Measurements from ENCODE around the gene CMC2.

Gene CMC2

DNA sequence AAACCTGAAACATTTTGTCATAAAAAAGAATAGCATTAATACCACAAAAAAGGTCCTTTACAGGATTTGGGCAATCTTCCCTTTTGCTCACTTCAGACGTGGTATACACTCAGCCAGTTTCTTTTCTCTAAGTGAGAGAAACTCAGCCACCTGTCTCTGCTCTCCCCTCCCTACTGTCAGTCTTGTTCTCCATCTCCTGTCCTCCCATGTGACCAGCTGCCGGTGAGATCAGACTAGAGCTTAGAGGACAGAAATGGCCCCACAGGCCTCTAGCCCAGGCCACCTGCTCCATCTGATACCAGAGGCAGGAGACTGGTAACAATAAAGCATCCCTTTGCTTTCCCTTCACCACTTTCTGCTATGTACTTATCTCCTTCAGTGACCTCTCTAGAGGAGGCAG is 34.9 kb downstream of the CMC2 start:
- DNase-seq = no peak

DNA sequence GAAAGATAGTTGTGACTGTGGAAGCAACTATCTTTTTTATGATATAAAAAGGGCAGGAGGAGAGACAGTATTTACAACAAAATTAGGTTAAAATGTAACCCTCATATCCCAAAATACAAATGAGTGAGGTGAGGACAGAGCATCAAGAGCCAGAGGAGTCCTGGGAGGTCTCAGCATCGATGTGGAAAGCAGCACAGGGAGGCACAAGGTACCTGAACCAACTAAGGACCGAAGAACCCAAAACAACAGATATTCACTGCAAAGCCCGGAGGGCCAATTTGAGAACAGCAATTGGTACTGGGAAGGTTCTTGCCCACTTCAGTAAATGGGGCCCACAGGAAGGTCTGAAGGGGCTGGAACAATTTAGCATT is 37.6 kb downstream of the CMC2 start:
- DNase-seq = no peak

DNA sequence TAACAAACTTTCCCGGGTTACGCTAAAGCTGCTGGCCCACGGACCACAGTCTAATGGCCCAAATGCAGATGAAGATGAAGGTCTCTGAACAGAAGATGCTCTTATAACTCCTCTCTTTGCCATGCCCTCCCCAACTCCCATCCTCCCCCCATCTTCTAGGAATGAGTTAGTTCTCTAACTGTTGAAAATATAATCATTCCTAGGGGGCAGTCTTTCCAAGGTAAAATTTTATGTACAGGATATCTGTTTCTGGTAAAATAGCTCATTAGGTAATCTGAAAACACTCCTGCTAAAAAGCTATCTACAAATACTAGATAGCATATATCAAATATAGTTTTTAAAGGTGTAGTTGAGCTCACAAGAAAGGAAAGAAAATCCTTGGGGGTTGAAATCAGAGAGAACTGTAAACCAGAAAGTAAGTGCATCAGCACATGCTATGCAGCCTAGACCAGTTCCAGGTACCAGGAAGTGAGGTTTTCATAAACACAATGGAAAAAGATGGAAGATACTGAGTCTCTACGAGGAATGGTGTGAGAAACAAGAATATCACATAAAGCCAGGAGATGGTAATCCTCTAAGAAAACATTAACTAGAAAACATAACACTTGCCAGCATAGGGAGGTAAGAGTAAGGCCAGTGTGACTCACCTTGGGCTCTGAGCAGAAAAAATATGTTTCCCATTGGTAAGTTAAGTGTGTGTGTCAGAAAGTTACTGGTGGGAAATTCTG is 38.1 kb downstream of the CMC2 start:
- DNase-seq = no peak

DNA sequence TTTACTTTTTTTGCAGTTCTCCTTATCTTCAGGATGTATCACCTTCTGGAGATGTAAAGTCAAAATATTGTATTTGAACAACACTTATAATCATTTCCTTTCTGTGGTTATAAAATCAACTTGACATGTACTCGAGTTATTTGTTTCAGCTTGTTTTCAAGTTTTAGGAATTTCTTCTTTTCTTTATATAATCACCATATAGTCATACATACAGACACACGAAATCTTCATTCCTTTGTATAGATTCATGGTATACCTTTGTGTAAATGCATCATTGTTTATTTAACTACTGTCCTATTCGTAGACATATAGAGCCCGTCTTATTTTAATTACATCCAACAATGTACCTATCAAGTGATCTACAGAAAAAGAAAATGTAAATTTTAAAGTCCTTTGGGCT is 40.1 kb downstream of the CMC2 start:
- no peak for DNase-seq

DNA sequence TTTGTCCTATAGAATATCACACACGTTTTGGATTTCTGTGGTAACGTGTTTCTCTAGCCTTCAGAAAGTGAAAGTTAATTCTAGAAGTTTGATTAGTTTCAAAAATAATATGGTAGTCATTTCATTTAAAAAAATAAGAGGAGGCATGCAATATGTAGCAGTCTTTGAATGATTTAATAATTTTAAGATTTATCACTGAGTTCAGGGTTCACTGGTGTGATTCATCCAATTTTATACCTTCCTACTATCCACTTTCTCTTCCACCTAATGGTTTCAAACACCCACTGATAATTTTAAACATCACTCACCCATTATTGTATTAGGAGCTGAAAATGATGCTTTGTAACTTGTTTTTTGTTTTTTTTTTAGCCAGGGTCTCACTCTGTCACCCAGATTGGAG is 42.3 kb downstream of the CMC2 start:
- DNase-seq = no peak

DNA sequence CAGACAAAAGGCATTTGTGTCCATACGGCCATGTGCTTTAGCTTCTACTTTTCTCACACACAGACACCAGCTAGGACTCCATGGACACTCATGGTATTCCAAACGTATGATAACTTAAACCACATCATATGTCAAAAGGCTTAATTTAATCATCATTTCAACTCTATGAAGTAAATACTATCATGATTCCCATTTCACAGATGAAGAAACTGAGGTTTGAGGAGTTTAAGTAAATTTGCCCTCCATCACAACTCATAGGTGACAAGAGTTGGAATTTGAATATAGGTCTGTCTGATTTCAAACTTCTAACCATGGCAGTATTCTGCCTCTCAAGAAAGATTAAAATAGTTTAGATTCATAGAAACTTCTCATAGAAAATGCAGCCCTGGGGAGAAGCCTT is 43.8 kb downstream of the CMC2 start:
- no peak for DNase-seq

DNA sequence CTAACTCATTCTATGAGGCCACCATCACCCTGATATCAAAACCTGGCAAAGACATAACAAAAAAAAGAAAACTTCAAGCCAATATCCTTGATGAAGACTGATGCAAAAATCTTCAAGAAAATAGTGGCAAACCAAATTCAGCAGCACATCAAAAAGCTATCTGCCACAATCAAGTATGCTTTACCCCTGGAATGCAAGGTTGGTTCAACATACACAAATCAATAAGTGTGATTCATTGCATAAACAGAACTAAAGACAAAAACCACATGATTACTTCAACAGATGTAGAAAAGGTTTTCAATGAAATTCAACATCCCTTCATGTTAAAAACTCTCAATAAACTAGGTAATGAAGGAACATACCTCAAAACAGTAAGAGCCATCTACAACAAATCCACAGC is 48.4 kb downstream of the CMC2 start:
- DNase-seq = no peak

DNA sequence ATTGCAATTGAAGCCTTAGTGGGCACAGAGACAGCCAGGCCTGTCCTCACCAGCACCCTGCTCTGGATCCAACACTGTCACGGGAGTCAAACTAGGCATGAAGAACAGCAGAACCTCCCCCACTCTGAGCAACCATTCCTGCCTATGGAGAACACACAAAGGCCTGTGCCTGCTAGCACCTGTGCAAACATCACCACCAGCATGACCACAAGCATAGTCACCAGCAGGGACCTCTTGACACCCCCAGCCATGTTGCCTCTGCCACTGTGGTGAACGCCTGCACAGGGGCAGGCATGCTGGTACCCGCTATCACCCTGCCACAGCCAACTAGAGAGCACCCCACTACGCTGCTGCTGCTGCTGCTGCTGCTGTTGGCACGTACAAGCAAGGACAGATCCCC is 51.7 kb downstream of the CMC2 start:
- no peak for DNase-seq

DNA sequence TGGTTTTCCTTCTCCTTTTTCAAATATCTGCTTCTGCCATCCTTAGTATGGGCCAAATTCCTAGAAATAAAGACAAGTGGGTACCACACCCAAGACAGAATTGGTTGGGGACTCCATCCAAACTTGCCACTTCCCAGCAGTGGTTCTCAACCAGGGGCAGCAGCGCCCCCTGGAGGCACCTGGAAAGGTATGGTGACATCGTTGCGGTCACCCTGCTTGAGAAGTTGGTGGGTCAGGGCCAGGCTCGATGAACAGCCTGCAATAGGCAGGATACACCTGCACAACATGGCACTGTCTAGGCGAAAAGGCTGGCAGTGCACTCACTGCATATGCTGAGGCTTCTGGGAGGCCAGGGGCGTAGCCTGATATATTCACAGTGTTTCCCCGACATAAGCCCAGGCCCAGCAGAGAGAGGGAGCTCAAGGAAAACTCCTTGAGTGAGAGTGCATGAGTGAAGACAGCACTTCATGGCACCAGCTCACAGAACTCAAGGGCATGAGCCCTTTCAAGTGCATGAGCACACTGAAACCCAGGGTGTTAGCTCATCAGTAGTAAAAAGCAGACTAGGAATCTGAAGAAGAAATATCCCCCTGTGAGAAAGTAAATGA is 57.7 kb downstream of the CMC2 start:
- no peak for DNase-seq

DNA sequence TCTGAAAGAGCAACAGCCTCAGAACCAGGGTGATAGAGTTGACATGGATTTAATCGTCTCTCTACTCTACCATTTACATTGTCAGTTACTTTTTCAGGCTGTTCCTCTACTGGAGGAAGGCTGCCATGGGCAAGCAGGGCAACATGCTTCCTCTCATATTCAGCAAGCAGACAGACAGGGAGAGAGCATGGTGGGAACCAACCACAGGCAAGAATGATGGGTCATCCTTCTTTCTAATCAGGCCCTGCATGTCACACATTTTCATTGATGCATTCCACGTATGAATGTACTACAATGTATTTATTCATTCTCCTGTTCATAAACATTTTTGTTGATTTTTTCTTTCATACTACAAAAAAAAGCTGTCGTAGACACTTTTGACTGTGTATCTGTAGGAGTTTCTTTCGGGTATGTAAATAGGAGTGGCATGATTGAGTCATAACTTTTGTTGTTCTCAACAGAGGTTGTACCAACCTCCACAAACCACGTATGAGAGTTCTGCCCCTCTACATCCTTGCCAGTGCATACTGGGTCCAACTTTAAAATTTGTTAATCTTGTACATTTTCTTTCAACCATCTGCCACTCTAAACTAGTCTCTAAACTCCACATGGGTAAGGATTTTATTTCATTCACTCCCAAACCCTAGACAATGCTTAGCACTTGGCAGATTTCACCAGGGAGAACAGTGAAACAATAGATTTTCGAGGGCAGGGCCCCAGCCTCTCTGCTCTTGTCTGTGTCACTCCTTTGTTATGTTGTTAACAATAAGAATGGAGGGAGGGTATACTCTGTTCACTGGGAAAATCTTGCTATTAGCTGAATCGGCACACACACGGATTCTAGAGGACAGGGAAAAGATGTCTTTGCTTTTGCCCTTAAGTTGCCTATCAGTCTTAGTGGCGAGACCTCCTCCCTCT is 58.7 kb downstream of the CMC2 start:
- DNase-seq = no peak

DNA sequence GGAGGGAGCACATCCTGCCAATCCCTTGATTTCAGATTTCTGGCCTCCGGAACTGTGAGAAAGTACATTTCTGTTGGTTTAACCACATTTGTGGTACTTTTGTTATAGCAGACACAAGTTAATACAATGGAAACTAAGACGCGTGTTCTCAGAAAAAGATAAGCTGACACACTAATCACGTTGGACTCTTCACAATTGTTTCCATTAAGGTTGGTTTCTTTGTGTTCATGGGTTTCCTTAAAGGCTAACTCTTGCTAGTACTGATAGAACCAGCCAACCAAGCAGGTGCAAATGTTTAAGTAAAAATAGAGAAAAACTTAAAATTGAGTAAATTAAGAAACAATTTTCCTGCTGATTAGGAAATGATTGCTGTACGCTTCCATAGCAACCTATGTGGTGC is 59.4 kb downstream of the CMC2 start:
- DNase-seq = no peak

DNA sequence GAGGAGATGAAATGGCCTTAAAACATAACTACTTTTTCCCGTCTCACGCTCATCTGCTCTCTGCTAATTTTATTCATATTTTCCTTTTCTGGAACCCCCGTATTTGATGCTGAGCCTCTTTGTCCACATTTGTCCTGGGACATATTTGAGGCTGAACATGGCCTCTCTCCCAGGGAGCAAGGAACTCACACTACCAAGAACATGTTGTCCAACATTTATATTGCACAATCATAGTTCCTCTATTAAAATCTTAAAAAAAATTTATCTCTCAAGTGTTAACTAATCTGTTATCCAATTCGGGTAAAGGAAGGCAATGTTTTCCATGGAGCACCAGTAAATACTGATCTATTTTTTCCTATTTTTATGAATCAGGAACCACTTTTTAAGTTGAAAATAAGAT is 60.2 kb downstream of the CMC2 start:
- DNase-seq = no peak

DNA sequence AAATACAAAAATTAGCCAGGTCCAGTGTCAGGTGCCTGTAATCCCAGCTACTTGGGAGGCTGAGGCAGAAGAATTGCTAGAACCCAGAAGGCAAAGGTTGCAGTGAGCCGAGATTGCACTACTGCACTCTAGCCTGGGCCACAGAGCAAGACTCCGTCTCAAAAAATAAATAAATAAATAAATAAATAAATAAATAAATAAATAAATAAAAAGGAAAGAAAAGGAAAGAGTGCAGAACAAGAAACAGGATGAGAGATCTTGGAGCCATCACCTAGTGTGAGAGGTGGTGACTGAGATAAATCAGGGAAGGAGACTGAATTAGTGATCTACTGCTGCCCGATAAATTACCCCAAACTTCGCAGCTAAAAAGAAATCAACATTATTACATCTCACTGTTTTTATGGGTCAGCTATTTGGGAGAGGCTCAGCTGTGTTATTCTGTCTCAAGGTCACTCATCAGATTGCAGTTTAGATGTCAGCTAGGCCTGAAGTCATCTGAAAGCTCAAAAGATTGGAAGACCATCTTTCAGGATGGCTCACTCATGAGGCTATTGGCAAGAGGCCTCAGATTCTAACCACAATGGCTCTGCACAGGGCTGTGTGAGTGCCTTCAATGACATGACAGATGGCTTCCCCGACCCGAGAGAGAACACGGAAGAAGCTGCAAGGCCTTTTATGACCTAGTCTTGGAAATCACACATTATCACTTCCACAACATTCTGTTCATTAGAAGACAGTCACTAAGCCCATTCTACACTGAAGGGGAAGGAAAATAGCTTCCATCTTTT is 66.4 kb downstream of the CMC2 start:
- DNase-seq = no peak

DNA sequence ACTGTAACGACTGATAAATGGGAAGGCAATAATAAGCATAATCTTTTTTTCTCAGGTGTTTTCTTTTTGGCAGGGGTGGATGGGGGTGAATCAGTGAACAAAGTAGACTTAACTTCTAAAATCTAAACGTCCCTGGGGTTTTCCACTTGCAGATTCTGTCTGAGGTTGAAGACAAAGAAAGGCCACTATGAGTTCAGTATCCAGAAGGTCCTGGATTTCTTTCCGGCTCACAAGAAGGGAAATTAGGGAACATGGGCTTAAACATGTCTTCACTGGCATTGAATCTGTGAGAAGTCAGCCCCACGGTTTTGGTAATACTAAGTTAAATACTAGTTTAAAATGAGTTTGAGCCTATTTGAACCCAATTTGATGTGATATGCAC is 67.8 kb downstream of the CMC2 start:
- DNase-seq = no peak

DNA sequence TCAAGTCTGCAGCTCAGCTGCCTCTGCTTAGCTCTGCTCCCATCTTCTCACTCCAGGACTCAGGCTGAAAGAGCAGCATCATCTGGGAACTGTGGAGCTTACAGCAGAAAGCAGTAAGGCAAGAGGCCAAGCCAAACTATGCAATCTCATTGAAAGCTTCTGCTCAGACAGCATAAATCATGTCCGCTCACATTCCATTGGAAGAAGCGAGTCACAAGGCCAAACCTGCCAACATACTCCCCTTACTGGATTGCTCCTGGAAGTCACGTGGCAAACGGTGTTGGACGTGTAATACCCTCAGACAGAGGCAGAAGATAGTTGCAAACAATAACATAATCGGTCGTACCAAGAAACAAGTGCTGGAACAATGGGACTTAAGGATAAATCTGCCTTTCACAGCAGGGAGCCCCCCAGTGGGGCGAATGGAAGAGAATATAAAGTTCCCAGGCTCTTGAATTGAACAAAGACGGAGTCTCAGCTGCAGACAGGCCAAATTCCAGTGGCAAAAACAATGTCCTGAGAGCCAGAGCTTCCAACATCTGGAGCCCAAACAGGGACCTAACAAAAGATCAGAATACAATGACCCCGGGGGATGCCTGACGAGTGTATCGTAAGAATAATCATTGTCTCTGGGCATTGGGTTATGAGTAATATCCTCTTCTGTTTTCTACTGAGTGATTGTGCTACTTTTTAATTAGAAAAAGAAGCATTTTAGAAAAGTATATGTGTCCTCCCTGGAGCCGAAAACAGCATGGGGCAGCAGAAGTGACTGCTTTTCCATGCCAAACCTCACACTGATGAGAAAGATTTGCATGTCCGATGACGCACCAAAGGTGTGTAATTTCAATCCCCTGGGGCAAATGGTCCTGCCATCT is 68.4 kb downstream of the CMC2 start:
- DNase-seq = no peak

DNA sequence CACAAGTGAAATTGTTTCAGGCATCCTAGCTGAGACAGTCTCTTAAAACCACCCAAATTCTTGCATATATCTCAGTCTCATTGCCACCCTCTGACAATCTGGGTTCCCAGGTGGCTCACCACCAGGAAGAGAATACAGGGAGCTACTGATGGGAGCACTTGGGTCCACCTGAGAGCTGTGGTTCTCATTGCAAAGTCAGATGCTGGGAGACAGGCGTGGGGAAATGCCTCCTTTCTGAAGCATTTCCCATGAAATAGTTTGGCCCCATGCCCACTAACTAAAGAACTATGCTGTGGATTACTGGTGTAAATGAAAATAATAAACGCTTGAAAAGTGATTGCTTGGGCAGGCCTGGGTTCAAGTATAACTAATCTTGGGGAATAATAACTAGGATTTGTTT is 70.3 kb downstream of the CMC2 start:
- DNase-seq = no peak

DNA sequence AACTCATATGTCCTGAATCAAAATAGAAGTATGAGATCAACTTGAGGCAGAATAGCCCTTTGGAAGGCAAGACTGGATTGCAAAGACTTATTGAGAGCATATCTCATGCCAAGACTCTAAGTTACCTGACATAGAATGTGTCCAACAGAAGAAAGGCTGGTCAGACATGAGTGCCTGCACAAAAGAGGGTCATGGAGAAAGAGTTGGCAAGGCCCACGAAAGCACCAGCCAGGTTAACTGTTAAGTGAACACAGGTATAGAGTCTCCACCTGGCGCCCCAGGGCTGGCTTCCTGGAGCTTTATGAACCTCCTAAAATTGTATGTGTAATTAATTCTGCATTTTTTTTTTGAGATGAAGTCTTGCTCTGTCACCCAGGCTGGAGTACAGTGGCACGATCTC is 71.0 kb downstream of the CMC2 start:
- no peak for DNase-seq

DNA sequence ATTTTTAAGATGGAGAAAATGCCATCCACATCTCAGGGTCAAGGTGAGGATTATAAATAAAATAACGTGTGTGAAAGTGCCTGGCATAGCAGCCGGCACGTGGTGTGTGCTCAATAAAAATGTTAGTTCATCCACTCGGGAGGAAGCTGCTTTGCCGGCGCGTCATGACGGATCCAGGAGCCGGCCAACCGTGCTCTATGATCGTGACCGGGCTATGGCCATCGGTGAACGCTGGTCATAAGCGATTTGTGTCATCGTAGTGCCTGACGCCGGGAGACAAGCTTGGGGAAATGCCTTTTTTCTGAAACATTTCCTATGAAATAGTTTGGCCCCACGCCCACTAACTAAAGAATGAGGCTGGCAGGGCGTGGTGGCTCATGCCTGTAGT is 74.0 kb downstream of the CMC2 start:
- no peak for DNase-seq

DNA sequence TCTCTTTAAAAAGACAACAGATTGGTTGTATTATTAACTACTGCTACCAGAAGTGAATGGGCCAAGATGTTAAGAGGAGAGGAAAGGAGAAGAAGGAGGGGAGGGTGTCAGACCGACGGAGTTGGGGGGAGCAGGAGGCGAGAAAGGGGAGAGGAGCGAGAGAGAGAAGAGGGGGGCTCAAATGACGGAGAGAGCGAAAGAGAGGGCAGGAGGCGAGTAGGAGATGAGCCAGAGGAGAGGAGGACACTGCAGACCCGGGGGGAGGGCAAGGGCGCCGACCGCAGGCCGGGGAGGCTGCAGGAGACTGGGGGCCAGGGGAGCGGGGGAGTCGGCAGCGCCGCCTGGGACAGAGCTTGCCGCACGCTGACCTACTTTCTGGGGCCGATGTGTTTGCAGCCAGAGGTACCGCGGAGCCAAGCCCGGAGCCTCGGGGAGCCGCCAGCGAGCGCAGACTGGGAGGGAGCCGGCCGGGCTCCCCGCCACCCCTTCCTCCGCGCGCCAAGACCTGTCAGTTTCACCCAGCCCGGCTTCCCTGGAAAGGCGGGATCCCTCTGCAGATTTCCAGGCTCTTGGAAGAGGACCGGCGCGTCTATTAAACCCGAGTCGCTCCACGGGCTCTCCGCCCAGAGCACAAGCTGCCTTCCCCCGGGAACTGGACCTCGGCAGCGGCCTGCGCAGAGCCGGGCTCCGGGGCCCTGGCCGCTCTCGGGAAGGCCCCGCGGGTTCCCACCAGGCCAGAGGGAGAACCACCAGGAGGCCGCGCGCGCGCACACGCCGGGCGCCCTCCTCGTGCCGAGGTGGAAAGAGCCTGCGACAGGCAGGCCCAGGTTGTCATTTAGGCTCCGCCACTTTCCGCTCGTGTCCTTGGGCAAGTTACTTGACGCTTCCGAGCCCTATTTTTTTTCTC is 74.6 kb downstream of the CMC2 start:
- no peak for DNase-seq

DNA sequence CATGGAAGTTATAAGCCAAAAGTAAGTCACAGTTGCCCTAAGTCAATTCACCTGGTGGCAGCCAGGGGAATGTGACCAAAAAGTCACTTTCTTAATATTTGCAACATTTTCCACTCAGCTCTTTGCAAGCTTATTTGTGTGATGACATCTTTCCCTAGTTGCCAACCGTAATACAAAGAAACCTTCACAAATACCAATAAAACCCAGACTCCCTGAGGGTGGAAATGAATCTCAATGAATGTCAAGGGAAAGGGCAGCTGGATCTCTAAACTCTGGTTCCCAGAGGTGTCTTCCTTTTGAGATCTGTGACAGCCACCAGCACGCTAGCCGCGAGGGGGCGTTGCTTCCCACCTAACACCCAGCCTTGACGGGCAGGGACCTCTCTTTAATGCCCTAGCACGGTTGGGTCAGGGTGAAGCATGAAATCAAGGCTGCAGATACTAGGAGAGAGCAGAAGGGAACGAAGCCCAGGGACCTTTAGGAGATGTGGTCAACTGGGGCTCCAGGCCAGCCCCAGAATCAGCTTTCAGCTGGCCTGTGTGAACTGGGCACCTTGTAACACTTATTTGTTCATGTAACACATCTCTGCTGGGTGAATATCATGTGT is 82.2 kb downstream of the CMC2 start:
- no peak for DNase-seq

DNA sequence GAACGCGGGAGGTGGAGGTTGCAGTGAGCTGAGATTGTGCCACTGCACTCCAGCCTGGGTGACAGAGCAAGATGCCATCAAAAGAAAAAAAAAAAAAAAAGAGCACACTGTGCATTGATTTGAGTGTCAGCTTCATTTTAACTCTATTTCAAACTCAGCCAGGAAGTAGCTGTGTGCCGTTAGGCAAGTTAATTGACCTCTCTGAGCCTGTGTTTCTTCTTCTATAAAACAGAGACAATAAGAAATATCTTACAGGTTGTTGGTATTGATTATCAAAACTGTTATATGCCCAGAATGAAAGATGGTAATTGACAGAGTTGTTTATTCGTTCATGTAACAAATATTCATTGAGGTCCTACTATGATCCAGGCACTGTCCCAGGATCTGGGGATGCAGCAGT is 83.3 kb downstream of the CMC2 start:
- no peak for DNase-seq
